ENCODE results near the gene ZSWIM5.

Gene ZSWIM5

GRCh38 chr1:45018599-45019230, 187.7 kb downstream of the ZSWIM5 start:
- Histone ChIP-seq H3K27me3 (ENCODE audit: insufficient read depth, poor library complexity, severe bottlenecking) (no peaks in the 10 kb centered on the region), H3K9me3 (ENCODE audit: severe bottlenecking) (no peaks in the 10 kb centered on the region), H3K4me1 (ENCODE audit: insufficient read depth, poor library complexity, severe bottlenecking) (no peaks in the 10 kb centered on the region), H3K27ac (ENCODE audit: poor library complexity, severe bottlenecking) (no peak overlapping the region), H3K36me3 (ENCODE audit: low read depth) (peaks cover 17% of the 10 kb centered on the region), H3K4me3 (ENCODE audit: severe bottlenecking) (no peak overlapping the region)
- DNase-seq (ENCODE audit: low spot score): no peak
- peak; percentile 69 for TF ChIP-seq CTCF (IDR thresholded peaks at IDR 0.05; ENCODE audit: poor library complexity, severe bottlenecking)
- ATAC-seq (ENCODE audit: low read depth): peak; percentile 88

- H3K4me3 ChIP-seq (ENCODE audit: severe bottlenecking): no peak overlapping the region
- H3K27me3 ChIP-seq (ENCODE audit: insufficient read depth, poor library complexity, severe bottlenecking): no peaks in the 10 kb centered on the region
- DNase-seq (ENCODE audit: low spot score) (no peak), ATAC-seq (ENCODE audit: low read depth) (no peak)
- peaks cover 20% of the 10 kb centered on the region for H3K36me3 ChIP-seq (ENCODE audit: low read depth)
- no peaks in the 10 kb centered on the region for H3K4me1 ChIP-seq (ENCODE audit: insufficient read depth, poor library complexity, severe bottlenecking)
- no peak for TF ChIP-seq CTCF (IDR thresholded peaks at IDR 0.05; ENCODE audit: poor library complexity, severe bottlenecking)
- H3K27ac ChIP-seq (ENCODE audit: poor library complexity, severe bottlenecking): no peak overlapping the region
- H3K9me3 ChIP-seq (ENCODE audit: severe bottlenecking): no peaks in the 10 kb centered on the region
Observed at GRCh38 chr1:45016767-45017166, 189.6 kb downstream of the ZSWIM5 start.

- H3K4me3 ChIP-seq (ENCODE audit: severe bottlenecking): no peak overlapping the region
- H3K36me3 ChIP-seq (ENCODE audit: low read depth): peaks cover 20% of the 10 kb centered on the region
- H3K27me3 ChIP-seq (ENCODE audit: insufficient read depth, poor library complexity, severe bottlenecking): no peaks in the 10 kb centered on the region
- H3K9me3 ChIP-seq (ENCODE audit: severe bottlenecking): no peaks in the 10 kb centered on the region
- ATAC-seq (ENCODE audit: low read depth) (no peak), DNase-seq (ENCODE audit: low spot score) (no peak)
- H3K27ac ChIP-seq (ENCODE audit: poor library complexity, severe bottlenecking): no peak overlapping the region
- H3K4me1 ChIP-seq (ENCODE audit: insufficient read depth, poor library complexity, severe bottlenecking): peaks cover 4% of the 10 kb centered on the region
- no peak for TF ChIP-seq CTCF (IDR thresholded peaks at IDR 0.05; ENCODE audit: poor library complexity, severe bottlenecking)
Observed at GRCh38 chr1:45016090-45016697, 190.2 kb downstream of the ZSWIM5 start.

GRCh38 chr1:45015683-45016082, 190.7 kb downstream of the ZSWIM5 start:
- no peak for DNase-seq (ENCODE audit: low spot score)
- no peaks in the 10 kb centered on the region for H3K27me3 ChIP-seq (ENCODE audit: insufficient read depth, poor library complexity, severe bottlenecking)
- H3K4me1 ChIP-seq (ENCODE audit: insufficient read depth, poor library complexity, severe bottlenecking): peaks cover 4% of the 10 kb centered on the region
- H3K27ac ChIP-seq (ENCODE audit: poor library complexity, severe bottlenecking): no peak overlapping the region
- H3K9me3 ChIP-seq (ENCODE audit: severe bottlenecking): no peaks in the 10 kb centered on the region
- H3K4me3 ChIP-seq (ENCODE audit: severe bottlenecking): no peak overlapping the region
- TF ChIP-seq CTCF (IDR thresholded peaks at IDR 0.05; ENCODE audit: poor library complexity, severe bottlenecking): no peak
- H3K36me3 ChIP-seq (ENCODE audit: low read depth): peaks cover 20% of the 10 kb centered on the region
- no peak for ATAC-seq (ENCODE audit: low read depth)

Measured in RWPE2 (cell line).